HG03378 (cell line): ENCODE measurements around the gene FAM210A.
"Not testable (repeated sequence)": the region's sequence is repeated elsewhere in the genome, so short reads cannot be mapped to it uniquely, and the experiment has no call there.

Experiments
- ATAC-seq: cut with Tn5 transposase; IDR thresholded peaks from one replicate; pipeline ENCODE4 v1.9.1; 2021; ENCODE audit warnings: mild to moderate bottlenecking, moderate library complexity; ENCODE audit not compliant: unreplicated experiment

Gene FAM210A, protein sequence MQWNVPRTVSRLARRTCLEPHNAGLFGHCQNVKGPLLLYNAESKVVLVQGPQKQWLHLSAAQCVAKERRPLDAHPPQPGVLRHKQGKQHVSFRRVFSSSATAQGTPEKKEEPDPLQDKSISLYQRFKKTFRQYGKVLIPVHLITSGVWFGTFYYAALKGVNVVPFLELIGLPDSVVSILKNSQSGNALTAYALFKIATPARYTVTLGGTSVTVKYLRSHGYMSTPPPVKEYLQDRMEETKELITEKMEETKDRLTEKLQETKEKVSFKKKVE

DNA sequence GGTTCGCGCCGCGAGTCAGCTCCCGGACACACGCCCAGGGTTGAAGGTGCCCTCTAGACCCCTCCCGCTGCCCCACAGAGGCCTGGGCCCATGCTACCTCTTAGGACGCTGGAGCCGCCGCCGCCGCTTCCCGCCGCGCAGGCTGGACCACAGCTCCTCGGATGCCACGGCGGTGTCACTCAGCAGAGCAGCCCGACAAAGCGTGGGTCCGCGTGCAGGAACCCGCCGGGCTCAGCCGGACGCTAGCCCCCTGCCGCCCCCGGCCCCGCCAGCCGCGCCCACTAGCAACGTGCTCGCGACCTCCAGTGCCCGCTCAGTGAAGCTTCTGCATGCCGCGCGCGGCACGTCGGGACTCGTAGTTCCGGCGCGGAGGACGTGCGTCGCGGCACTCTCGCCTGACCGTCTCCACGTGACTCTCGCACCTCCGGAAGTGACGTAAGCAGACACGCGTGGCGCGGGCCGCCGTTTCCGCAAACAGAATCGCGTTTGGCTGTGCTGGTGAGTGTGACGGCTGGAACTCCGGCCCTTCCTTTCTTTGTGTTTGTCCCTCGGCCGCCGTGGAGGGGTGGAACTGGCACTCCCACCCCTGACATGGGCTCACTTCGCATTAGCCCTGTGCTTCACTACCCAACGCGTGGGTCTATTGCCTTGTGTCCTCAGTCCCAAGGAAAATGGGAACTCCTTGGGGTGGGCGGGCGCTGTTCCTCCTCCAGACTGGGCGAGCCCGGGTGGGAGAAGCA is at the start of gene FAM210A, which contains the start of gene RNMT:
Gene FAM210A, minus strand, starts transcription at position 327 of the 740 bp plus-strand sequence. CDS start 44,481 bp downstream, outside the sequence.
Gene RNMT, plus strand, starts transcription at position 442 of the 740 bp plus-strand sequence. CDS start 4,845 bp downstream, outside the sequence.
- ATAC-seq: peak; percentile 85

- no peak for ATAC-seq
These were observed 48.7 kb upstream of the FAM210A start for GRCh38 chr18:13775058-13775457.

- no peak for ATAC-seq
These were observed 36.5 kb upstream of the FAM210A start for GRCh38 chr18:13762690-13763439.

DNA sequence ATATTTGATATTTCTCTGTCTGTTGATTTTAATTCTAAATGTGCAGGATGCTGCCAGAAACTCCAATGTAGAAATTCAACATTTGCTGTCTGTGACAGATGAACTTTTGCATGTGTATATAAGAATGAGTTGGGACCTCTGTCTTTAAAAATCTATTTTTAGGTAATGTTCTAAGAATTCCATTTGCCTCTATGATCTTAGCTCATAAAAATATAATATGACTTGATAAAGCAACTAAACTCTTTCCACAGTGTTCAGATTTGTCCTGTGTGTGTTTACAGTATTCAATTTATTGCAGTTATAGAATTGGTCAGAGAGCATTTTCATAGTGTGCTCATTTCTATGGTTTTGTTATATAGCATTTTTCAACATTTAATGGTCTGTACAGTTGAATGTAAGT is 33.7 kb upstream of the FAM210A start:
- no peak for ATAC-seq

DNA sequence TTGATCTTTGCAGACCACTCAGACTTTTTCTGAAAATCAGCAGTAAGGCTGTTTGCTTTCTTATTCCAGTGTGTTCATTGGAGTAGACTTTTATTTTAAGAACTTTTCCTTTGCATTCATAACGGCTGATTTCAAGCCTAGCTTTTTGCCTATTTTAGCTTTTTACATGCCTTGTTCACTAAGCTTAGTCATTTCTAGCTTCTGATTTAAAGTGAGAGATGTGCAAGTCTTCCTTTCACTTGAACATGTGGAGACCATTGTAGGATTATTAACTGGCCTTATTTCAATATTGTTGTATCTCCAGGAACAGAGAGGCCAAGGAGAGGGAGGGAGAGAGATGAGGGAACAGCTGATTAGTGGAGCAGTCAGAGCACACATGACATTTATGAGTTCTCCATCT is 32.3 kb upstream of the FAM210A start:
- no peak for ATAC-seq

- no peak for ATAC-seq
These were observed 30.3 kb upstream of the FAM210A start for GRCh38 chr18:13756671-13757070.

GRCh38 chr18:13756261-13756660 is 29.9 kb upstream of the FAM210A start:
- ATAC-seq: no peak

- not testable (repeated sequence) for ATAC-seq
These were observed 25.2 kb upstream of the FAM210A start for GRCh38 chr18:13751599-13751998.

GRCh38 chr18:13746633-13747032 is 20.3 kb upstream of the FAM210A start:
- no peak for ATAC-seq

GRCh38 chr18:13745696-13746095 is 19.3 kb upstream of the FAM210A start:
- ATAC-seq: no peak

DNA sequence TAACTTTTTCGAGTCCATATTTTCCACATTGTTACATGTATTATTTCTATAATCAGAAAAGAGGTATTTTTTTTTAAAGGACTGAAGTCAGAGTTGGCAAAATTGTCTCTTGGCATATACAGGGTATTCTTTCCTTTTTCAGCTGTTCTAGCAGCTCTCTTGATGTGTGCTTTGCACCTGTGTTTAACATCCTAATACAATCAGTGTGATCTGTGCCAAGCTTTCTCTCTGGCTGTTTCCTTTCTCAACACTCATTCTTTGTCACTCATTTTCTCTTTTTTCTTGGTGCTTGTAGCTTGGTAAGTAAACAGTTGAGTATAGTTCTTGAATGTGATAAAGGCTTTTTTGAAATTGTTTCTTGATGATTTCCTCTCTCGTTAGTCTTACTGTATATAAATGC is 9.3 kb upstream of the FAM210A start:
- no peak for ATAC-seq

GRCh38 chr18:13730481-13730880 is 4.1 kb upstream of the FAM210A start:
- ATAC-seq: no peak

- ATAC-seq: peak; percentile 11
These were observed 594 bp upstream of the FAM210A start for GRCh38 chr18:13726972-13727331.

DNA sequence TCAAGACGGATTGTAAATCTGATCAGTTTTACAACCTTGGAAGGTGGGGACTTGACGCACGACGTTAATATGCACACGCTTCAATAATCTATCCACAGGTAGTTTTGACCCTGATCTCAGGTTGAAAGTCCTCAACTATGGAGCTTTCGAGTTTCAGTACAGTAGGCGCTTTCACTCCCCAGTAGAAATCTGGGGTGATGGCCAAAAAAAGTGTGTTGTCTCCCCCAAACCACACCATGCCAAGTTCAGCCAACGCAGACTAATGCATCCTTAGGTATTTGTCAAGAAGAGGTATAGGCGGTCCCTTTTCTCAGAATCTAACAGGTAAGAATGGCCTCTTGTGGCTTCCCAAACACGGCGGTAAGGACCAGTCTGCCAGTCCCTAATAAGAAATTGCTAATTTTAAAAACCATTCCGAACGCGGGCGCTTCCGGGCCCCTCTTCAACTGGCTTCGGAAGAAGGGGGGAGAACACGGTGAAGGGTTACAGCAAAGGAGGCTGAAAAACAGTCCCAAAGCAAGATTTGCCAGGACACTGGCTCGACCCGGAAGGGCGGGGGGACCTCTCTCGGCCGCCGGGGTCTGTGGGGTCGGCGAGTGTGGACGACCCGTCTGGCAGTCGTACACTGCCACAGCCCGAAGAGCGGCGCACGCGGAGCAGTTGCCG is 659 bp downstream of the FAM210A start:
- ATAC-seq: peak; percentile 3

GRCh38 chr18:13720847-13721246 is 5.5 kb downstream of the FAM210A start:
- no peak for ATAC-seq

GRCh38 chr18:13720123-13720522 is 6.2 kb downstream of the FAM210A start:
- ATAC-seq: no peak

DNA sequence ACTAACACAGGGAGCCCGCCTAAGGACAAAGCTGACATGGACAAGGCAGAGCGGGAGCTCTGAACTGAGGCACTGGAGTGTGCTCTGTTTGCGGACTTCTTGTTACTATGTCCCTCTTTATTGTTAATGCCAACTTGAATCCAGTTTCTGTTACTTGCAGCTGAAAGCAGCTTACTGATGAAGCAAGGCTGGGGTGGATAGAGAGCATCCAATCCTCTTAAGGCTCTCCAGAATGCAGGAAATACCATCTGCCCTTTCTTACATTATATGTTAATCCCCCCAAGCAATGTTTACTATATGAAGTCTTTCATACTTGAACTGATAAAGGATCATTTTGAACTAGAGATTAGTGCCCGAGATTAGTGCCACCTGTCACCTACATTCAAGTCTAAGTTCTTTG is 9.4 kb downstream of the FAM210A start:
- no peak for ATAC-seq

GRCh38 chr18:13715330-13715729 is 11.0 kb downstream of the FAM210A start:
- no peak for ATAC-seq

GRCh38 chr18:13713455-13714055 is 12.8 kb downstream of the FAM210A start:
- ATAC-seq: no peak

GRCh38 chr18:13712400-13713131 is 13.8 kb downstream of the FAM210A start:
- no peak for ATAC-seq
